Hematopoietic multipotent progenitor cell treated with erythropoietin and hydrocortisone succinate and interleukin-3 and kit ligand, for 8 days (in vitro differentiated cells): ENCODE results near the gene OTUB1.
"Not testable (repeated sequence)": the region's sequence is repeated elsewhere in the genome, so short reads cannot be mapped to it uniquely, and the experiment has no call there.

Experiments used
- DNase-seq: peaks from one replicate; pipeline ENCODE4 v3.0.0-alpha.2; 2015

Gene OTUB1

DNA sequence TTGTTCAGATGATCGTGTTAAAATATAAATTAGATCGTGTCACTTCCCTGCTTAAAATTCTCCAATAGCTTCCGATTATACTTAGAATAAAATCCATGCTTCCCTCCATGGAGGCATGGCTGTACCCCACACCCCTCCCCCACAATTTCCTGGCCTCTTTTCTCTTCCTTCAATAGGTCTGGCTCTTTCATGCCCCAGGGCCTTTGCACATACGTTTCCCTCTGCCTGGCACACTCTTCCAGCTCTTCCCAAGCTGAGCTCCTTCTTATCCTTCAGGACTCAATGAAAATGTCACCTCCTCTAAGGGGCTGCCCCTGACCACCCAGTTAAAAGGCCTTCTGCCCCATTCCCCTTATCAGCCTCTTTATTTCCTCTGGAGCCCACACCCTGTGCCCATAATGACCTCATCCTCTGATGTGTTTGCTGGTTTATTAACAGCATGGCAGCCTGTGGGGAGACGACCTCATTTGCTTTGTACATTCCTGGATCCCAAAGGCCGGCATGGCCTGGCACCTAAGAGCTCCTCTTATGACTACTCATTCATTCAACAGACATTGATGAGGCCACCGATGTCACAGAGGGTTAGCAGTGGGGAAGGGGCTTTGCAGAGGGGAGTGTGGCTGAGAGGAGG lies 40.5 kb downstream of the OTUB1 start:
- no peak for DNase-seq

DNA sequence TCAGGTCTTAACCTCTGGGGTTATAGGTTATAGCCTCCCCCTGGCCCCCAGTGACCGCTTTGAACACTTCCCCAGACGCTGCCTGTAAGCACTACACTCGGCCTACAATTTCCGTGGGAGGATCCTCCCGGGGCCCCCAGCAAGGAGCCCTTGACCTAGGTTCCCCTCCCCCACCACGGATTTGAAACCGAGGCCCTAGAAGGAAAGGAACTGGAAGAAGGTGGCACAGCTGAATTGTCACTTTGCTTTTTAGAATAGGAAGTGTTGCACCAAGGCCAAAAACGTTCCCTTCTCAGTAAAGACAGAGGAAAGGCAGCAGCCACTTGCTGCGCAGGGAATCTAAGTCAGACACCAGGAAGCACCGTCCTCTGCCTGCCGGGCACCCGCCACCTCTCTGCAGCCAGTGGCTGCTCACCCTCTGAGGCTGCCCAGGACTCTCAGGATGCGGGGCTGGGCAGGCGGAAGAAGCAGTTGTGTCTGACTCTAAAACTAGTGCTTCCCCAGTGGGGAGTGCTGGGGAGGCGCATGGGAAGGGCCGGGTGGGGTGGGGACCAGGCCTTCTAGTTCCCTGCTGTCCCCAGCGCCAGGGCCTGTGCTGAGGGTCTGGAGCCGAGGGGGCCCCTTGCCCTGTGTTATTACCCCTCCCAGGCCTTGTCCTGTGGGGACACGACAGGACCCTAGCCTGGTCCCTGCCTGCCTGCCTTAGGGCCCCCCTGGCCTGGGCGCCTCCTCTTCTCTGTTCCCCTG lies 41.6 kb downstream of the OTUB1 start:
- DNase-seq: no peak

DNA sequence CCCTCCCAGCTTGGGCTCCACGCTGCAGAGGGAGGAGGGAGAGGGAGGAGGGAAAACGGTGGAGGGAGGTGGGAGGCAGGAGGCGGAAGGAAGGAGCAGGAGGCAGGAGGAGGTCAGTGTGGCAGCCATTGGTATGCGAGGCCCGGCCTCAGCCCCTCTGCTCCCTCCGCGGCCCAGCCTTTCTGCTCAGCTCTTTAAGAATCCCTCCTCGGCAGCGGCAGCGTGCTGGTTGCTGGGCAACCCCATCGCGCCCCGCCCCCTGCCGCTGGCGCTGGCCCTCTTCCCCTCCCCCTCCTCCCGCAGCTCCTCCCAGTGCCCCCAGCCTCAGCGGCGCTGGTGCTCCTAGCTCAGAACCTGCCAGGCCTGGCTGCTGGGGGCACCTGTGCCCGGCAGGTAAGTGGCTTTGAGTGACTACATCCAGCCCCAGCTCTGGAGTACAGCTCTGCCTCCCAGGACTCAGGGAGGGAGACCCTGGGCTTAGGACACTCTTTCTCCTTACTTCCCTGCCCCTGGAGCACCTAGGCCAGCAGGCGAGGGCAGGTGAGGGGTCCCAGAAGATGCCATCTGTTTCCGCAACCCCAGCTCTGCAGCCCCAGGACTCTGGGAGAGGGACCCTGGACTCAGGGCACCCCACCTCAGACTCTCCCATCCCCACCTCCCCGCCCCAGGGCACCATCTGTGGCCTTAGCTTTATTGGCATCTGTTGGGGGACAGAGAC lies 42.3 kb downstream of the OTUB1 start:
- DNase-seq: no peak

DNA sequence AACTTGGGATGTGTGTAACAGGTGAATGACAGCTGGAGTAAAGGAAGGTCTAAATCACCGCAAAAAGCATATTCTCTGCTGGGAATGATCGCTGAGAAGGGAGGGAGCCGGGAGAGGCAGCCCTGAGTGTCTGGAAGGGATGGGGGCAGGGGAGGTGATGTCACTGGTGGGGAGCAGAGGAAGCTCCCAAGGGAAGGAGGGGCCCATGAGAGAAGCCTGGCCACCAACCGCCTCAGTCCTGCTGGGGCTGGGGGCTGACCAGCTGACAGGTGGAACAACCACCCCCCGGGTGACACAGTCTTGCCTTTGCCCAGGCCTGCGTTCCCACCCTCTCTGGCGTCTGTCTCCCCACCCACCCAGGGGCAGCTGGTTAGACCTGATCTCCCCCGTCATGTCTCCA lies 43.5 kb downstream of the OTUB1 start:
- no peak for DNase-seq

DNA sequence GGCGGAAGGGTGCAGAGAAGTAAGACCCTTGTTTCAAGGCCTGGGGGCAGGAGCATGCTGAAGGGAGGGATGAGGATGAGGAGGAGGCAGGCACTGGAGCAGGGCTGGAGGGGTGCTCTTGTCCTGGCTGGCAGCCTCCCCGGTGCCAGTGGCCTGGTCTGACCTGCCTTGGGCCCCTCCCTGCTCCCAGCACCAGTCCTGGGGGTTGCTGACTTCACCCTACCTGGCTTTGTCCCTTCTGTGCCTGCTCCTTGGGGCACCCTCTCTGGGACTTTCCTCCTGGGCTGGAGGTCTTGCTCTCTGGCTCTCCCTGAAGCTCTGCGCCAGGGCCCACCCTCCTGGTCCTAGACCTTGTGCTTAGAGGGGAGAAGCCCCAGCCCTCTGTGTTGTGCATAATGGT lies 44.8 kb downstream of the OTUB1 start:
- DNase-seq: no peak

DNA sequence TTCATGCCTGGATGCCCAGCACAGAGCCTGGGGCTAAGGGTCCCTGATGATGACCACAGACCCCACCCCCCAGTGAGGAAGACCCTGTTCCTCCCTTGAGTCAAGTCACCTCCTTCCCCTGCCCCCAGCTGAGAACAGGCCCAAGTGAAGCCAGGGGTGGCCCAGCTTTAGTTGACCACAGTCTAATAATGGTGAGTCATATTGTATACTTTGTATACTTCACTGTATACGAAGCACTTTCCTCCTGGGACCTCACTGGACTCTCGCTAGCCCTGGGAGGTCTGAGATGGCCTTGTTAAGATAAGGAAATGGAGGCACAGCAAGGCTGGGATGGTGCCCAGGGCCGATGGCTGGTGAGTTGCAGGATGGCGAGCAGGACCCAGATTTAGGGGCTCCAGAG lies 45.8 kb downstream of the OTUB1 start:
- no peak for DNase-seq

DNA sequence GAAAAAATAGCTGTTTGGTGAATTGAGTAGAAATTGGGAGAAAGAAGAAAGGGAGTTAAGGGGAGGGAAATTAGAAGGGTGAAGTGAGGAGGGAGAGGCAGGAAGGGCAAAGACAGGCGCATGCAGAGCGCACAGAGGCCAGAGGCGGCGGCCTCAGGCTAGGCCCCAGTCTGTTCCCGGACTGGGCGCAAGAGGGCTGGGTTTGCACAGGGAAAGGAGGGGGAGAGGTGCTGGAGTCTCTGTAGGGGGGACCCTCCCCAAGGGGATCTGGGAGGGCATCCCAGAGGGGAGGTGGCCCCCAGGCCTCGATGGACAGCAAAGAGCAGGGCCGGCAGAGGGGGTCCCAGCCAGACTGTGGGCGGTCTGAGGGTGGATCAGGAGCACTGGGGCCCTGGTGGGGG lies 48.2 kb downstream of the OTUB1 start:
- DNase-seq: no peak

DNA sequence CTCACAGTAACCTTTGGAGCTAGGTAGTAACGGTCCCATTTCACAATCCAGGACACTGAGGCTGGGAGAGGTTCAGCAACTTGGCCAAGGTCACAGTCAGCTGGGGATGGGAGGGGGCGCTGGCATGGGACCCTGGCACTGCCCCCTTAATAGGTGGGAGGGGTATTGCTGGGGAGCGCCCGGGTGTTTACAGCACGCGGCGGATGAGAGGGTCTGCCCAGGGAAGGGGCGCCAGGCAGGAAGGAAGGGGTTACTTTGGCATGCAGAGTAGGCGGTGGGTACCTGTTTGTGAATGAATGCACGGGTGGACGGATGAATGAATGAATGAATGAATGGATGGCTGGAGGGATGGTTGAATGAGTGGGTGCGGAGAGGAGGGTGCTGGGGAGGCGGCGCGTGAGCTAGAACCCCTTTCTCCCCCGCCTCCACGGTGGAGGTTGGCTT lies 48.9 kb downstream of the OTUB1 start:
- no peak for DNase-seq

DNA sequence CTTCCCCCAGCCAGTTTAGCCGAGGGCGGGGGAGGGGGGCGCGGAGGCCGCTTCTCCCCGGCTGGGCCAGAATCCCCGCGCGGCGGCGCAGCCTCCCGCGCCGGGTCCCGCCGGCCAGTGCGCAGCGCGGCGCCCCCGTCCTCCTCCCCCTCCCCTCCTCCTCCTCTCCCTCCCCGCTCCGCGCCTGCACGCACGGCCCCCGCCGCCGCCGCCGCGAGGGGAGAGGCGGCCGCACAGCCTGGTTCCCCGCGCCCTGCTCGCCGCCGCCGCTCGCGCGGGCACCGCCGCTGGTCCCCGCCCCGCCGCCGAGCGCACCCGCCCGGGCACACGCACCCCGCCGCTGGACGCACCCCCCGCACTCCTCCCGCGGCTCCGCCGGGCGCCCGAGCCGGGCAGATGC lies 49.3 kb downstream of the OTUB1 start, which contains the start of gene FLRT1:
TSS of gene FLRT1 (plus strand) at position 356 of the 400 bp plus-strand sequence. CDS start 80,337 bp downstream, outside the sequence.
- no peak for DNase-seq

DNA sequence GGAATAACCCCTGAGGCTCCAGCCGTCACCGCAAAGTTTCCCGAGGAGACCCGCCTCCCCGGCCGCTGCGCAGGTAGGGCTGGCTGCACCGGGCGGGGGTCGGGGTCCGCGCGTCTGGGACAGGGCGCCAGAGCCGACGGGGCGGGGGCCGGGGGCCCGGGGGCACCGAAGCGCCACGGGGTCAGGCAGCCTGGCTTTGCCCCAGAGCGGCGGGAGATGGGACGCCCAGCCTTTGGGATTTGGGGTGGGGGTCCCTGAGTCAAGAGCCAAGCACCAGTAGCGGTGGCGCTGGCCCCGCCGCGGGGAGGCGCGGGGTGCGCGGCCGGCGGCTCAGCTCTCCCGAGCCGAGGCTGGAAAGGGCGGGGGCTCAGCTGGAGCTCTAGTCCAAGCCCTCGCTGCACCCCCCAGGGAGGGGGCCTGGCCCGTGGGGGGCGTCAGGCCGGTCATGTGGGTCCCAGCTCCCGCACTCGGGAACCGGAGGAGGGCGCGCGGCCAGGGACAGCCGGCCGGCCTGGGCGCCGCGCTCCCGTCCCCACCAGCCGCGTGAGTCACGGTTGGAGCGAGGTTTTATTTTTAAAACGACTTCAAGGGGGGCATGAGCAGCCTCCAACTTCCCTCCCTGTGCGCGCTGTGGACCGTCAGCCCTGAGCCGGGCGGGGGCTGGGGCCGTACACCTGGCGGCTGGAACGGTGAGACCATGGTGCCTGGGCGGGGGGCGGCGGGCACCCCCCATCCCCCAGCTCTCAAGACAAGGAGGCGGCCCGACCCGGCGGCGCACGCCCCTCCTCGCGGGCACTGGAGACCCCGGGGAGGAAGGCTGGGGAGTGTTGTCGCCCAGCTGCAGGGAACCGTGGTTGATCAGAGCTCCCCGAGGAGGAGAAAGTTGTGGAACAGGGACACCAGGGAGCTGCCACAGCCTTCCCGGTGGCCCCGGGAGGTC lies 50.1 kb downstream of the OTUB1 start:
- DNase-seq: no peak

DNA sequence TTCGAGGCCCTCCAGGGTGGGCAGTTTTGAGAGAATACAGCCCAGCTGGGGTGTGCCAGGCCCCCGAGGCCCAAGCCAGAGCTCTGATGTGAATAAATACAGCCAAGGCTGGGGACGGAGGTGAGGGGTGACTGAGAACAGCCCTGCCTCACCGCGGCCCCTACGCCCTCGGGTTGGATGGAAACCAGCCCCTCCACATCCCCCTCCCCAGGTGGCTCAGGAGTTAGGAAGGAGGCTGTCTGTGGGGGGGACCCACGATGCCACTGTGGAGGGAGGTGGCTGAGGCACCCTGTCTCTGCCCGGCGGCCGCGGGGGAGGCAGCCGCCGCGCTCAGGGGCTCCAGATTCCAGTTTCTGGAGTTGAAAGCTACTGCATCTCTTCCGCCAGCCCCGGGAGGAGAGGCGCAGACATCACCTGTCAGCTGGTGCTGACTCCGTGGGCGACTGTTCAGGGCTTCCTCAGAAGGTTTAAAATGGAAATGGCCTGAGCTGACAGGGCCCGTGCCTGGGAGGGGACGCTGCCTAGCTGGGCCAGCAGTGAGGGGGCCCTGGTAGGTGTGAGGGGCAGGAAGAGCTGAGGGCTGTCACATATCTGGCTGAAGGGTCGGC lies 50.9 kb downstream of the OTUB1 start:
- no peak for DNase-seq

DNA sequence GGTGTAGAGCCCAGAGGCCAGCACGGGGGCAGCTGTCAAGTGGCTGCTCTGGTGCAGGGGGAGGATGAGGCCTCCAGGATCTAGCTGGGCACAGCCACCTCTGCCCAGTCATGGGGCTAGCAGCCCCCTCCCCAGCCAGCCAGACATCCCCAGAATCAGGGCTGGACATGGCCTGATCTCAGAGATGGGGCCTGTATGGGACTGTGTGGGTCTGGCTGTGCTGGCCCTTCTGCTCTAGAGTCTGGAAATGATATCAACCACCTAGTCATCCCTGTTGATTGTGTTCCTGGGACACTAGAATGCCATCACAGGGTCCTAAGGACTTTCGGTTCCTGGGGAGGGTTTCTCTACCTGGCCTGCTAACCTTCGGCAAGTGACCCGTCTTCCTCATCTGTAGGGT lies 52.3 kb downstream of the OTUB1 start:
- no peak for DNase-seq

DNA sequence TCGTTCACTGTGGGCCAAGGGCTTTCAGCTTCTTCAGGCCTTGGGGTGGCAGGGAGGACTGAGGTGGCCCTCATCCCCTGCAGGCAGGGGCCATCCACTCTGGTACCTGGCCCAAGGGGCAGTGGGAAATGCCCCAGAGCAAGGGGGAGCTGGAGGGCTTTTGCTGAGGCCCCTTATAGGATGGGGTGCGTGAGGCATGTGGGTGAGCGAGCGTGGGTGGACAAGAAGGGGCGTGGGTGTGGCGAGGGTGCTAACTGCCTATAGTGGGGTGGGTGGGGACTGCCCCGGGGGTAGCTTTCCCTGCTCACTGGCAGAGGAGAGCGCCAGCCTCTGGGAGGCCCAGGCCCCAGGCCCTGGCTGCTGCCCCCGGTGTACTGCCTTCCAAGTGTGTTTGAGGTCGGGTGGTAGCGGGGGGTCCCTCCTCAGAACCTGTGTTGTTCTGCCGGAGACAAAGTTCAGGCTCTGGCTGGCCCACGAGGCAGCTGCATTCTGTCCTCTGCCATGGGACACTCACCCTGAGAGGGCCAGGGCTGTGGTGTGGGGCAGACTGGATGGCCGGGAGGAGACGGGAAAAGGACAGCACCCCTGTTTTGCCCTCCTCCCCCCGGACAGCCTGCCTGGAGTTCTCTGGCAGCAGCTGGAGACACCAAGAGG lies 52.9 kb downstream of the OTUB1 start:
- DNase-seq: no peak

DNA sequence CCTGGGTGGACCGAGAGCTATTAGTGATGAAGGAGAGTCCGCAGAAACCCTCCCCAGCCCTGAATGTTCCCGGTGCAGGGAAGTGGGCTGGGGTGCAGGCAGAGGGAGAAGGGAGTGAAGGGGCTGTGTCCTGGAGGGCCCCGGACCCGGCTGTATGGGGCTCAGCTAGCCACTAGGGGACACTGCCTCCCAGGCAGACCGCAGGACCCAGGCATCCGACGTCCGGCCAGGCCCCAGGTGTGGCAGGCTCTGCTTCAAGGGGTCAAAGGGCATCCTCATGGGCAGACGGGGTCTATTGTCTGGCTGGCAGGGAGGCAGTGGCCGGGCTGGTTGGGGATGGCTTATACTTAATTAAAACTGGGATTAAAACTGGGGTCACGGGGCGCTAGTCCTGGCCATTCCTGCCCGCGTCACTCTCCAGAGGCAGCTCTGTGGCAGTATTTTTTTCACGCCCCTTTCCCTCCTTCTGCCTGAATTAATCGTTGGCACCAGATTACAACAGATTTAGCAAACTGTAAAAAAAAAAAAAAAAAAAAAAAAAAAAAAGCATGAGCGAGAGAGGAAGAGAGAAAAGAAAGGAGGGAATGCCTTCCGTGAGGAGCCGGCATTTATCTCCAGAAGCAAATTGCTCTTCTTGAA lies 54.6 kb downstream of the OTUB1 start:
- DNase-seq: no peak

DNA sequence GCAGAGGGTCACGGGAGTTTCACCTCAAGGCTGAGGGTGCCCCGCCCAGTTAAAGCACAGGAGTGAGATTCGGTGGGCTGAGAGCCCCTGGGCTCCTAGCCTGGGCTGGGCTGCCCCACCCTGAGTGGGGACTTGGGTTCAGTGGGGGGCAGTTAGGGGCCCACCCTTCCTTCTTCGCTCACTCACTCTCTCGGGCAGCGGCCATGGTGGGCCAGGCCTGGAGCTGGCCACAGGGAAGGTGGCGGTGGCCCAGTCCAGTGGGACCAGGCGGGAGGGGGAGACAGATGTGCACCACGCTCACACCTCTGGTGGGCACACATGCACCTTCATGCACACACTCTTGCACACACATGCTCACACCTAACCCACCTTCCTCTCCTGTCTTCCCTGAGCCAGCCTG lies 55.6 kb downstream of the OTUB1 start:
- DNase-seq: no peak

DNA sequence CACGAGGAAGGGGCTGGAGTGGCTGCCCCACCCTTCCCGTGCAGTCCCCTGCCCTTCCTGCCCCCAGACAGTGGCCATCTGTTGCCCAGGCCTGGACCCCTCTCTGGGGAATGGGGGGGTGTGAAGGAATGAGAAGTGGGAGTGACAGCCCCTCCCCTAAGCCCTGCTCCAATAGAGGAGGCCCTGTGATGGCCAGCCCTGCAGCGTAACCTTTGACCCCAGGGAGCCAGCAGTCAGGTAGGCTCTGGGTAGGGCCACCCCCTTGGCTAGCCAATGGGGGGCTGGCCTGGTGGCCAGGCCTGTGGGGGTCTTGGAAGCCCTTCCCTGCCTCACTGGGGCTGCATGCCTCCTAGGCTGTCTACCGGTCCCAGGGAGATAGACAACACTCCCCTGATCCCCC lies 56.1 kb downstream of the OTUB1 start:
- DNase-seq: no peak

DNA sequence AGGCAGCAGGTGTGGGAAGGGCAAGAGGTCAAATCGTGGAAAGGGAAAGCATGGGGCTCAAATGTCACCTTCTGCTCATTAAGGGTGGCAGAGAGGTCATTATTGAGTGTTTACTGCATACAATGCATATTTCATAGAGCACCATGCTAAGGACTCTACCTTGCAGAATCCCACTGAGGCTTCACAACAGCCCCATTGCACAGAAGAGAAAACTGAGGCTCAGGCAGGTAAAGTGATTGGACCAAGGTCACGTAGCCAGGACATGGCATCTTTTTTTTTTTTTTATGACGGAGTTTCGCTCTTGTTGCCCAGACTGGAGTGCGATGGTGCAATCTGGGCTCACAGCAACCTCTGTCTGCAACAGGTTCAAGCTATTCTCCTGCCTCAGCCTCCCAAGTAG lies 57.3 kb downstream of the OTUB1 start:
- DNase-seq: no peak

DNA sequence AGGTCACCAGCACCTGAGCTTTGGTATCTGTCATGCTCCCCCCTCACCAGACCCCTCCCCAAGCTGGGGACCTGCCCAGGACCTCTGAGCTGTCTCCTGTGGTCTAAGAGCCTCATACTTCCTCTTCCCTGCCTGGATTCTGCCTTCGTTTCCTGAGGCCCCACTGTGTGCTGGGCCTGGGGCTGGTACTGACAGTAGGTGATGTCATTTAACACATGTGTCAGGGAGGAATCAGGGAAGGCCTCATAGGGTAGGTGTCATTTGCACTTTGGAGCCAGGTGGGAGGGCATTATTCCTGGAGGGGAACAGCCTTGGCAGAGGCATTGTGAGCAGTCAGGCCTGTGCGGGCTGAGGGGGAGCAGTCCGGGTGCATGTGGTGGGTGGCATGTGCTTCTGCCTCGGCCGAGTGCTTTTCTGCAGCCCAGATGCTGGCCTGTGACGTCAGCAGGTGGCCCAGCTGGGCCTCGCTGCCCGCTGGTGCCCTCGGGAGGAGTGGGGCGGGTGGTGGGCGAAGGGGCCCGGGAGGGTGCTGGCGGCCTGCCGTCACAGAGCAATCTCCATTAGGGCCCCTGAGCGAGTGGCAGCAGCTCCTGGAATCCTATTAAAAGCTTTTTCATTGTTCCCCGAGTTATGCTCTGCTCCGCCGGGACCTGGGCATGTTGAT lies 58.6 kb downstream of the OTUB1 start:
- no peak for DNase-seq

DNA sequence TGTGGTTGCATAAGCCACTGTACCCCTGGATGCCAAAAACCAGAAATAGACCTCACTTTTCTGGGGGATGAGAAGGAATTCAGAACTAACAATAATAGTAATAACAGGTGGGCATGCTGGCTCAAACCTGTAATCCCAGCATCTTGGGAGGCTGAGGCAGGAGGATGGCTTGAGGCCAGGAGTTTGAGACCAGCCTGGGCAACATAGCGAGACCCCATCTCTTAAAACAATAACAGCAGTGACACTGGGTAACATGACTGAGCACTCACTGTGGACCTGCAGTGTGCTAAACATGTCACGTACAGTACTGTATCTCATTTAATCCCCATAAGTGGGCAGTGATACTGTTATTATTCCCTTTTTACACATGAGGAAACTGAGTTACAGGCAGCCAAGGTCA lies 59.5 kb downstream of the OTUB1 start:
- DNase-seq: no peak

DNA sequence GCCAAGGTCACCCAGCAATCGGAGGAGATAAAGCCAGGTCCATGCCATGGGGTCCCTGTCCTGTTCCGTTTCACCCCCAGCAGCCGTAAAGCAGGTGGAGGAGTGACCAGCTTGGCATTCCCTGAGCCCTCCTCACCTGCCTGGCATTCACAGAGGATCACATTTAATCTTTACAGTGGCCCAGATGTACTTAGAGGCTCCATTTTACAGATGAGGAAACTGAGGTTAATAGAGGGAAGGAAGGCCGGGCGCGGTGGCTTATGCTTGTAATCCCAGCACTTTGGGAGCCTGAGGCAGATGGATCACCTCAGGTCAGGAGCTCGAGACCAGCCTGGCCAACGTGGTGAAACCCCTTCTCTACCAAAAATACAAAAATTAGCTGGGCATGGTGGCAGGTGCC lies 61.1 kb downstream of the OTUB1 start:
- not testable (repeated sequence) for DNase-seq
